Activated naive CD4-positive, alpha-beta T cell treated with Interleukin-2 at 50 U/mL for 16 hours (primary cell): ENCODE data around the gene ANKLE2.
"Not testable (repeated sequence)": the region's sequence is repeated elsewhere in the genome, so short reads cannot be mapped to it uniquely, and the experiment has no call there.

Experiments
- DNase-seq: peaks from one replicate; pipeline ENCODE4 v3.0.0-alpha.2; 2020

Gene ANKLE2

GRCh38 chr12:132761032-132761920 is at the start of gene ANKLE2:
ANKLE2 (minus strand) TSS chr12:132761832; CDS start chr12:132761798, 34 bp downstream.
- peak; percentile 78 for DNase-seq

- peak; percentile 28 for DNase-seq
Observed at GRCh38 chr12:132809391-132809790, 47.8 kb upstream of the ANKLE2 start.

GRCh38 chr12:132807295-132808092 is 45.9 kb upstream of the ANKLE2 start:
- DNase-seq = no peak

GRCh38 chr12:132806857-132807256 is 45.2 kb upstream of the ANKLE2 start:
- DNase-seq = no peak

- no peak for DNase-seq
Observed at GRCh38 chr12:132804426-132804861, 42.8 kb upstream of the ANKLE2 start.

GRCh38 chr12:132803888-132804287 is 42.3 kb upstream of the ANKLE2 start:
- DNase-seq = no peak

- no peak for DNase-seq
Observed at GRCh38 chr12:132803125-132803524, 41.5 kb upstream of the ANKLE2 start.

- no peak for DNase-seq
Observed at GRCh38 chr12:132801741-132802140, 40.1 kb upstream of the ANKLE2 start.

GRCh38 chr12:132798836-132799235 is 37.2 kb upstream of the ANKLE2 start:
- no peak for DNase-seq

- DNase-seq = no peak
Observed at GRCh38 chr12:132797820-132798570, 36.4 kb upstream of the ANKLE2 start.

- no peak for DNase-seq
Observed at GRCh38 chr12:132795847-132796246, 34.2 kb upstream of the ANKLE2 start.

- DNase-seq = not testable (repeated sequence)
Observed at GRCh38 chr12:132791940-132792339, 30.3 kb upstream of the ANKLE2 start.

GRCh38 chr12:132789099-132789471 is 27.5 kb upstream of the ANKLE2 start:
- no peak for DNase-seq

- no peak for DNase-seq
Observed at GRCh38 chr12:132788375-132789098, 26.9 kb upstream of the ANKLE2 start.

- no peak for DNase-seq
Observed at GRCh38 chr12:132787877-132788276, 26.2 kb upstream of the ANKLE2 start.

GRCh38 chr12:132786192-132786591 is 24.6 kb upstream of the ANKLE2 start:
- no peak for DNase-seq

- DNase-seq = no peak
Observed at GRCh38 chr12:132784580-132784979, 22.9 kb upstream of the ANKLE2 start.

- DNase-seq = no peak
Observed at GRCh38 chr12:132783917-132784531, 22.4 kb upstream of the ANKLE2 start.

- no peak for DNase-seq
Observed at GRCh38 chr12:132781938-132782337, 20.3 kb upstream of the ANKLE2 start.

GRCh38 chr12:132779781-132780353 is 18.2 kb upstream of the ANKLE2 start:
- DNase-seq = no peak

GRCh38 chr12:132777614-132778013 is 16.0 kb upstream of the ANKLE2 start:
- DNase-seq = no peak
